ENCODE data around the gene CTCFL. TPM values are rescaled to one million over a fixed set of nuclear protein-coding genes. Genes with fewer than 3 reads are reported as not detected.

Gene CTCFL
- total and polyA plus RNA-seq, 2 of the 13 experiments (the other 11 are each of a cell fraction or from before 2014, with no cell fraction given), result 0.04 TPM; not detected in 1

DNA sequence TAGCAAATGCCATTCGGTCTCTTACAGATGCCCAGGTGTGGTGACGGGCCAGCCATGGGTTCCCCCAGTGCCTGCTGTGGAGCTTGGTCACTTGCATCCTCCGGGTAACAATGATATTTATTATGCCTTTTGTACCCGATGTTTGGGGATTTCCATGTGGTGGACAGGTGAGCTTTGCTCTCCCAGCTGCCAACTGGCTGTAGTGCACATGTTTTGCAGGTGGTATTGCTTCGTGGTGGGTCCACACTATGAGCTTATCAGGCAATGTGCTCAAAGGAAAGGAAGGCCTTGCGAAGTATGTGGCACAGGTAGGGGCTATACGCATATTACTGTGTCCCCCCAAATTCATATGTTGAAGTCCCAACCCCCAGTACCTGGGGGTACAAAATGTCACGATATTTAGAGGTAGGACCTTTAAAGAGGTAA is 4.2 kb upstream of the CTCFL start (continued):
- TF ChIP-seq, protein P1, sequence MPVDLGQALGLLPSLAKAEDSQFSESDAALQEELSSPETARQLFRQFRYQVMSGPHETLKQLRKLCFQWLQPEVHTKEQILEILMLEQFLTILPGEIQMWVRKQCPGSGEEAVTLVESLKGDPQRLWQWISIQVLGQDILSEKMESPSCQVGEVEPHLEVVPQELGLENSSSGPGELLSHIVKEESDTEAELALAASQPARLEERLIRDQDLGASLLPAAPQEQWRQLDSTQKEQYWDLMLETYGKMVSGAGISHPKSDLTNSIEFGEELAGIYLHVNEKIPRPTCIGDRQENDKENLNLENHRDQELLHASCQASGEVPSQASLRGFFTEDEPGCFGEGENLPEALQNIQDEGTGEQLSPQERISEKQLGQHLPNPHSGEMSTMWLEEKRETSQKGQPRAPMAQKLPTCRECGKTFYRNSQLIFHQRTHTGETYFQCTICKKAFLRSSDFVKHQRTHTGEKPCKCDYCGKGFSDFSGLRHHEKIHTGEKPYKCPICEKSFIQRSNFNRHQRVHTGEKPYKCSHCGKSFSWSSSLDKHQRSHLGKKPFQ (CRISPR knock-in tag; IDR thresholded peaks at IDR 0.05; ENCODE audit: insufficient replicate concordance), result no peak
- TF ChIP-seq, protein P2, sequence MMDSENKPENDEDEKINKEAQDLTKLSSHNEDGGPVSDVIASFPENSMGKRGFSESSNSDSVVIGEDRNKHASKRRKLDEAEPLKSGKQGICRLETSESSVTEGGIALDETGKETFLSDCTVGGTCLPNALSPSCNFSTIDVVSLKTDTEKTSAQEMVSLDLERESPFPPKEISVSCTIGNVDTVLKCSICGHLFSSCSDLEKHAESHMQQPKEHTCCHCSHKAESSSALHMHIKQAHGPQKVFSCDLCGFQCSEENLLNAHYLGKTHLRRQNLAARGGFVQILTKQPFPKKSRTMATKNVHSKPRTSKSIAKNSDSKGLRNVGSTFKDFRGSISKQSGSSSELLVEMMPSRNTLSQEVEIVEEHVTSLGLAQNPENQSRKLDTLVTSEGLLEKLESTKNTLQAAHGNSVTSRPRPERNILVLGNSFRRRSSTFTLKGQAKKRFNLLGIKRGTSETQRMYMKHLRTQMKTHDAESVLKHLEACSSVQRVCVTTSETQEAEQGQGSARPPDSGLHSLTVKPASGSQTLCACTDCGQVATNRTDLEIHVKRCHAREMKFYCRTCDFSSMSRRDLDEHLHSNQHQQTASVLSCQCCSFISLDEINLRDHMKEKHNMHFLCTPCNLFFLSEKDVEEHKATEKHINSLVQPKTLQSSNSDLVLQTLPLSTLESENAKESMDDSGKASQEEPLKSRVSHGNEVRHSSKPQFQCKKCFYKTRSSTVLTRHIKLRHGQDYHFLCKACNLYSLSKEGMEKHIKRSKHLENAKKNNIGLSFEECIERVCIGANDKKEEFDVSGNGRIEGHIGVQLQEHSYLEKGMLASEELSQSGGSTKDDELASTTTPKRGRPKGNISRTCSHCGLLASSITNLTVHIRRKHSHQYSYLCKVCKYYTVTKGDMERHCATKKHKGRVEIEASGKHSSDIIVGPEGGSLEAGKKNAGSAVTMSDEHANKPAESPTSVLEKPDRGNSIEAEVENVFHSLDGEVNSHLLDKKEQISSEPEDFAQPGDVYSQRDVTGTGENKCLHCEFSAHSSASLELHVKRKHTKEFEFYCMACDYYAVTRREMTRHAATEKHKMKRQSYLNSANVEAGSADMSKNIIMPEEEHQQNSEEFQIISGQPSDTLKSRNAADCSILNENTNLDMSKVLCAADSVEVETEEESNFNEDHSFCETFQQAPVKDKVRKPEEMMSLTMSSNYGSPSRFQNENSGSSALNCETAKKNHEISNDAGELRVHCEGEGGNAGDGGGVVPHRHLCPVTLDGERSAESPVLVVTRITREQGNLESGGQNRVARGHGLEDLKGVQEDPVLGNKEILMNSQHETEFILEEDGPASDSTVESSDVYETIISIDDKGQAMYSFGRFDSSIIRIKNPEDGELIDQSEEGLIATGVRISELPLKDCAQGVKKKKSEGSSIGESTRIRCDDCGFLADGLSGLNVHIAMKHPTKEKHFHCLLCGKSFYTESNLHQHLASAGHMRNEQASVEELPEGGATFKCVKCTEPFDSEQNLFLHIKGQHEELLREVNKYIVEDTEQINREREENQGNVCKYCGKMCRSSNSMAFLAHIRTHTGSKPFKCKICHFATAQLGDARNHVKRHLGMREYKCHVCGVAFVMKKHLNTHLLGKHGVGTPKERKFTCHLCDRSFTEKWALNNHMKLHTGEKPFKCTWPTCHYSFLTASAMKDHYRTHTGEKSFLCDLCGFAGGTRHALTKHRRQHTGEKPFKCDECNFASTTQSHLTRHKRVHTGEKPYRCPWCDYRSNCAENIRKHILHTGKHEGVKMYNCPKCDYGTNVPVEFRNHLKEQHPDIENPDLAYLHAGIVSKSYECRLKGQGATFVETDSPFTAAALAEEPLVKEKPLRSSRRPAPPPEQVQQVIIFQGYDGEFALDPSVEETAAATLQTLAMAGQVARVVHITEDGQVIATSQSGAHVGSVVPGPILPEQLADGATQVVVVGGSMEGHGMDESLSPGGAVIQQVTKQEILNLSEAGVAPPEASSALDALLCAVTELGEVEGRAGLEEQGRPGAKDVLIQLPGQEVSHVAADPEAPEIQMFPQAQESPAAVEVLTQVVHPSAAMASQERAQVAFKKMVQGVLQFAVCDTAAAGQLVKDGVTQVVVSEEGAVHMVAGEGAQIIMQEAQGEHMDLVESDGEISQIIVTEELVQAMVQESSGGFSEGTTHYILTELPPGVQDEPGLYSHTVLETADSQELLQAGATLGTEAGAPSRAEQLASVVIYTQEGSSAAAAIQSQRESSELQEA (CRISPR knock-in tag; IDR thresholded peaks at IDR 0.05; ENCODE audit: not compliant biosample characterization), result no peak
- TF ChIP-seq PCBP2 (optimal IDR thresholded peaks at IDR 0.05; ENCODE audit: low read depth, low read length, poor library complexity, severe bottlenecking) (no peak), CENPT (CRISPR knock-in tag; IDR thresholded peaks at IDR 0.05; ENCODE audit: low read depth) (no peak), ZNF501 (CRISPR knock-in tag; IDR thresholded peaks at IDR 0.05) (peak; percentile 65; the same call in 1 of the 2 replicates), NAIF1 (CRISPR knock-in tag; IDR thresholded peaks at IDR 0.05; ENCODE audit: borderline replicate concordance) (no peak), NCOR1 (IDR thresholded peaks at IDR 0.05; ENCODE audit: borderline replicate concordance, low read length) (no peak), ZNF737 (CRISPR knock-in tag; IDR thresholded peaks at IDR 0.05; ENCODE audit: borderline replicate concordance) (0 out of 2 replicates have a peak, but pooled peaks have one; percentile 31), CENPX (CRISPR knock-in tag; IDR thresholded peaks at IDR 0.05) (no peak), POGZ (CRISPR knock-in tag; IDR thresholded peaks at IDR 0.05) (no peak), NONO (IDR thresholded peaks at IDR 0.05) (no peak), NONO (CRISPR knock-in tag; conservative IDR thresholded peaks at IDR 0.05) (no peak), MYC (CRISPR knock-in tag; IDR thresholded peaks at IDR 0.05; ENCODE audit: borderline replicate concordance) (no peak)
- TF ChIP-seq, protein P3, sequence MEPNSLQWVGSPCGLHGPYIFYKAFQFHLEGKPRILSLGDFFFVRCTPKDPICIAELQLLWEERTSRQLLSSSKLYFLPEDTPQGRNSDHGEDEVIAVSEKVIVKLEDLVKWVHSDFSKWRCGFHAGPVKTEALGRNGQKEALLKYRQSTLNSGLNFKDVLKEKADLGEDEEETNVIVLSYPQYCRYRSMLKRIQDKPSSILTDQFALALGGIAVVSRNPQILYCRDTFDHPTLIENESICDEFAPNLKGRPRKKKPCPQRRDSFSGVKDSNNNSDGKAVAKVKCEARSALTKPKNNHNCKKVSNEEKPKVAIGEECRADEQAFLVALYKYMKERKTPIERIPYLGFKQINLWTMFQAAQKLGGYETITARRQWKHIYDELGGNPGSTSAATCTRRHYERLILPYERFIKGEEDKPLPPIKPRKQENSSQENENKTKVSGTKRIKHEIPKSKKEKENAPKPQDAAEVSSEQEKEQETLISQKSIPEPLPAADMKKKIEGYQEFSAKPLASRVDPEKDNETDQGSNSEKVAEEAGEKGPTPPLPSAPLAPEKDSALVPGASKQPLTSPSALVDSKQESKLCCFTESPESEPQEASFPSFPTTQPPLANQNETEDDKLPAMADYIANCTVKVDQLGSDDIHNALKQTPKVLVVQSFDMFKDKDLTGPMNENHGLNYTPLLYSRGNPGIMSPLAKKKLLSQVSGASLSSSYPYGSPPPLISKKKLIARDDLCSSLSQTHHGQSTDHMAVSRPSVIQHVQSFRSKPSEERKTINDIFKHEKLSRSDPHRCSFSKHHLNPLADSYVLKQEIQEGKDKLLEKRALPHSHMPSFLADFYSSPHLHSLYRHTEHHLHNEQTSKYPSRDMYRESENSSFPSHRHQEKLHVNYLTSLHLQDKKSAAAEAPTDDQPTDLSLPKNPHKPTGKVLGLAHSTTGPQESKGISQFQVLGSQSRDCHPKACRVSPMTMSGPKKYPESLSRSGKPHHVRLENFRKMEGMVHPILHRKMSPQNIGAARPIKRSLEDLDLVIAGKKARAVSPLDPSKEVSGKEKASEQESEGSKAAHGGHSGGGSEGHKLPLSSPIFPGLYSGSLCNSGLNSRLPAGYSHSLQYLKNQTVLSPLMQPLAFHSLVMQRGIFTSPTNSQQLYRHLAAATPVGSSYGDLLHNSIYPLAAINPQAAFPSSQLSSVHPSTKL (CRISPR knock-in tag; IDR thresholded peaks at IDR 0.05), result no peak
